SK-N-SH (cell line): ENCODE measurements around the gene GP1BA.

Source experiments
- CHD2 ChIP-seq: fragments of 150-350 bp; IDR thresholded peaks from 2 replicates; pipeline ENCODE4 v1.6.1; 2018; ENCODE audit warnings: low read length; ENCODE audit not compliant: partially characterized antibody
- EP300 ChIP-seq, 2 experiments: IDR thresholded peaks; 2 replicates each; pipeline versions ENCODE4 v1.4.0 to v1.6.1; 2012; ENCODE audit warnings: borderline replicate concordance in 1 of 2, low read depth in 1 of 2, low read length in 1 of 2
- NFIC ChIP-seq: IDR thresholded peaks from 2 replicates; pipeline ENCODE4 v1.4.0; 2012; ENCODE audit warnings: borderline replicate concordance
- RCOR1 ChIP-seq: fragments of 150-350 bp; IDR thresholded peaks from 2 replicates; pipeline ENCODE4 v1.6.1; 2017; ENCODE audit warnings: antibody characterized with exemption, low read length
- TCF12 ChIP-seq: IDR thresholded peaks from 2 replicates; pipeline ENCODE4 v1.4.0; 2012
- YY1 ChIP-seq: IDR thresholded peaks from 2 replicates; pipeline ENCODE4 v1.4.0; 2012; ENCODE audit warnings: low read depth, mild to moderate bottlenecking
- TF ChIP-seq, protein P1 (sequence below): fragments of 200-600 bp; sonication (generic); IDR thresholded peaks from 2 replicates; pipeline ENCODE4 v1.6.1; 2017; ENCODE audit warnings: antibody characterized with exemption, mild to moderate bottlenecking, moderate library complexity
- TF ChIP-seq, protein P2 (sequence below): IDR thresholded peaks from 2 replicates; pipeline ENCODE4 v1.6.1; 2012; ENCODE audit warnings: mild to moderate bottlenecking, low read depth, low read length, moderate library complexity
- TF ChIP-seq, protein P3 (sequence below): fragments of 150-350 bp; IDR thresholded peaks from 2 replicates; pipeline ENCODE4 v1.6.1; 2017; ENCODE audit warnings: antibody characterized with exemption, low read length, low read depth, borderline replicate concordance

DNA sequence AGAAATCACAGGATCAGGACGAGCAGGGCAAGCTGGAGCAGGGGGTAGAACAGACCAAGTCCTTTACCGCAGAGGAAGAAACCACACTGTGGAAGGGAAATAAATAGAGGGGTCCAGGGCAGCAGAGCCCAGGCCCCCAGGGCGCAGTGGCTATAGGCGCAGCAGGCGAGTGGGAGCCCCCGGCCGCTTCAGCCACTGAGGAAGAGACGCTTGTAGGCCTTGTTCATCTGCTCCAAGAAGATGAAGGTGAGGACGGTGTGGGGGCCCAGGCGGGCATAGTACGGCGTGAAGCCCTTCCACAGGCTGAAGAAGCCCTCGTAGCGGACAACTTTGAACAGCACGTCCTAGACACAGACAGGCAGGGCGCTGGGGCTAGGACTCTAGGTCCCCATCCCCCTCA is 5.5 kb downstream of the GP1BA start:
- TF ChIP-seq, protein P1, sequence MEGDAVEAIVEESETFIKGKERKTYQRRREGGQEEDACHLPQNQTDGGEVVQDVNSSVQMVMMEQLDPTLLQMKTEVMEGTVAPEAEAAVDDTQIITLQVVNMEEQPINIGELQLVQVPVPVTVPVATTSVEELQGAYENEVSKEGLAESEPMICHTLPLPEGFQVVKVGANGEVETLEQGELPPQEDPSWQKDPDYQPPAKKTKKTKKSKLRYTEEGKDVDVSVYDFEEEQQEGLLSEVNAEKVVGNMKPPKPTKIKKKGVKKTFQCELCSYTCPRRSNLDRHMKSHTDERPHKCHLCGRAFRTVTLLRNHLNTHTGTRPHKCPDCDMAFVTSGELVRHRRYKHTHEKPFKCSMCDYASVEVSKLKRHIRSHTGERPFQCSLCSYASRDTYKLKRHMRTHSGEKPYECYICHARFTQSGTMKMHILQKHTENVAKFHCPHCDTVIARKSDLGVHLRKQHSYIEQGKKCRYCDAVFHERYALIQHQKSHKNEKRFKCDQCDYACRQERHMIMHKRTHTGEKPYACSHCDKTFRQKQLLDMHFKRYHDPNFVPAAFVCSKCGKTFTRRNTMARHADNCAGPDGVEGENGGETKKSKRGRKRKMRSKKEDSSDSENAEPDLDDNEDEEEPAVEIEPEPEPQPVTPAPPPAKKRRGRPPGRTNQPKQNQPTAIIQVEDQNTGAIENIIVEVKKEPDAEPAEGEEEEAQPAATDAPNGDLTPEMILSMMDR, result no peak
- TF ChIP-seq NFIC (no peak), EP300 (IDR thresholded peaks at IDR 0.05; ENCODE audit: borderline replicate concordance in 1 of 2, low read depth in 1 of 2, low read length in 1 of 2) (no peak), YY1 (no peak), CHD2 (no peak), TCF12 (no peak), RCOR1 (no peak)
- TF ChIP-seq, protein P2, sequence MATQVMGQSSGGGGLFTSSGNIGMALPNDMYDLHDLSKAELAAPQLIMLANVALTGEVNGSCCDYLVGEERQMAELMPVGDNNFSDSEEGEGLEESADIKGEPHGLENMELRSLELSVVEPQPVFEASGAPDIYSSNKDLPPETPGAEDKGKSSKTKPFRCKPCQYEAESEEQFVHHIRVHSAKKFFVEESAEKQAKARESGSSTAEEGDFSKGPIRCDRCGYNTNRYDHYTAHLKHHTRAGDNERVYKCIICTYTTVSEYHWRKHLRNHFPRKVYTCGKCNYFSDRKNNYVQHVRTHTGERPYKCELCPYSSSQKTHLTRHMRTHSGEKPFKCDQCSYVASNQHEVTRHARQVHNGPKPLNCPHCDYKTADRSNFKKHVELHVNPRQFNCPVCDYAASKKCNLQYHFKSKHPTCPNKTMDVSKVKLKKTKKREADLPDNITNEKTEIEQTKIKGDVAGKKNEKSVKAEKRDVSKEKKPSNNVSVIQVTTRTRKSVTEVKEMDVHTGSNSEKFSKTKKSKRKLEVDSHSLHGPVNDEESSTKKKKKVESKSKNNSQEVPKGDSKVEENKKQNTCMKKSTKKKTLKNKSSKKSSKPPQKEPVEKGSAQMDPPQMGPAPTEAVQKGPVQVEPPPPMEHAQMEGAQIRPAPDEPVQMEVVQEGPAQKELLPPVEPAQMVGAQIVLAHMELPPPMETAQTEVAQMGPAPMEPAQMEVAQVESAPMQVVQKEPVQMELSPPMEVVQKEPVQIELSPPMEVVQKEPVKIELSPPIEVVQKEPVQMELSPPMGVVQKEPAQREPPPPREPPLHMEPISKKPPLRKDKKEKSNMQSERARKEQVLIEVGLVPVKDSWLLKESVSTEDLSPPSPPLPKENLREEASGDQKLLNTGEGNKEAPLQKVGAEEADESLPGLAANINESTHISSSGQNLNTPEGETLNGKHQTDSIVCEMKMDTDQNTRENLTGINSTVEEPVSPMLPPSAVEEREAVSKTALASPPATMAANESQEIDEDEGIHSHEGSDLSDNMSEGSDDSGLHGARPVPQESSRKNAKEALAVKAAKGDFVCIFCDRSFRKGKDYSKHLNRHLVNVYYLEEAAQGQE, result no peak
- TF ChIP-seq, protein P3, sequence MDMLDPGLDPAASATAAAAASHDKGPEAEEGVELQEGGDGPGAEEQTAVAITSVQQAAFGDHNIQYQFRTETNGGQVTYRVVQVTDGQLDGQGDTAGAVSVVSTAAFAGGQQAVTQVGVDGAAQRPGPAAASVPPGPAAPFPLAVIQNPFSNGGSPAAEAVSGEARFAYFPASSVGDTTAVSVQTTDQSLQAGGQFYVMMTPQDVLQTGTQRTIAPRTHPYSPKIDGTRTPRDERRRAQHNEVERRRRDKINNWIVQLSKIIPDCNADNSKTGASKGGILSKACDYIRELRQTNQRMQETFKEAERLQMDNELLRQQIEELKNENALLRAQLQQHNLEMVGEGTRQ, result no peak
